SK-N-SH (cell line): ENCODE data around the gene PTOV1. TPM values are rescaled to one million over a fixed set of nuclear protein-coding genes. Genes with fewer than 3 reads are reported as not detected.

Source experiments
- CTCF ChIA-PET: fragments of 300-600, 350-600 bp; formaldehyde crosslinking; extraction: SDS; loops from one replicate; lab custom pipeline; 2021; lab: Yijun Ruan, JAX
- POLR2A ChIA-PET: fragments of 350-600 bp; sonication (Branson Sonifier 250); formaldehyde crosslinking; extraction: SDS; loops from one replicate; lab custom pipeline; 2020; ENCODE audit warnings: antibody characterized with exemption, inconsistent platforms; lab: Yijun Ruan, JAX
- DNase-seq: peaks from one replicate; pipeline ENCODE4 v3.0.0; 2012
- H2AFZ ChIP-seq: fragments of 200-600 bp; sonication (generic); 2 replicates; pipeline ENCODE4 v1.8.1; 2016; ENCODE audit warnings: antibody characterized with exemption, mild to moderate bottlenecking, low read depth
- H3F3A ChIP-seq: fragments of 200-600 bp; sonication (generic); replicated peaks from 2 replicates; pipeline ENCODE3; 2016; ENCODE audit warnings: antibody characterized with exemption, mild to moderate bottlenecking; ENCODE audit not compliant: insufficient read depth
- H3K27ac ChIP-seq, 2 experiments: fragments of 200-500 bp in 1 of 2; fragments of 200-600 bp in 1 of 2; sonication (Bioruptor generic) in 1 of 2; sonication (generic), shearing (Covaris generic) in 1 of 2; 2 replicates each; pipeline versions ENCODE4 v1.5.1 to v1.6.1; 2014 to 2016; ENCODE audit warnings: low read depth in 2 of 2, inconsistent platforms in 1 of 2, low read length in 1 of 2, mild to moderate bottlenecking in 1 of 2, mixed read lengths in 1 of 2
- H3K27me3 ChIP-seq: fragments of 200-600 bp; sonication (generic), shearing (Covaris generic); 2 replicates; pipeline ENCODE4 v1.6.1; 2016; ENCODE audit warnings: mixed run types; ENCODE audit not compliant: insufficient read depth
- H3K36me3 ChIP-seq, 2 experiments: fragments of 200-500 bp in 1 of 2; fragments of 200-600 bp in 1 of 2; sonication (Bioruptor generic) in 1 of 2; sonication (generic) in 1 of 2; replicated peaks in 1 of 2; 2 replicates each; pipeline versions ENCODE3 to v1.5.1; 2014 to 2016; ENCODE audit warnings: low read length in 1 of 2, mild to moderate bottlenecking in 1 of 2; ENCODE audit not compliant: insufficient read depth in 2 of 2, control insufficient read depth in 1 of 2
- H3K4me1 ChIP-seq, 2 experiments: fragments of 200-500 bp in 1 of 2; fragments of 200-600 bp in 1 of 2; sonication (Bioruptor generic) in 1 of 2; sonication (generic), shearing (Covaris generic) in 1 of 2; 2 replicates each; pipeline versions ENCODE4 v1.5.1 to v1.6.1; 2014 to 2016; ENCODE audit warnings: low read depth in 1 of 2, low read length in 1 of 2, mixed run types in 1 of 2; ENCODE audit not compliant: insufficient read depth in 2 of 2, control insufficient read depth in 1 of 2
- H3K4me2 ChIP-seq: fragments of 200-600 bp; sonication (generic), shearing (Covaris generic); 2 replicates; pipeline ENCODE4 v1.6.1; 2017; ENCODE audit warnings: mixed run types
- H3K4me3 ChIP-seq, 2 experiments: fragments of 200-500 bp in 1 of 2; fragments of 200-600 bp in 1 of 2; sonication (Bioruptor generic) in 1 of 2; sonication (generic), shearing (Covaris generic) in 1 of 2; 2 replicates each; pipeline versions ENCODE4 v1.5.1 to v1.8.1; 2014 to 2016; ENCODE audit warnings: low read depth in 2 of 2, inconsistent platforms in 1 of 2, low read length in 1 of 2, mild to moderate bottlenecking in 1 of 2, mixed read lengths in 1 of 2, moderate library complexity in 1 of 2
- H3K79me2 ChIP-seq: fragments of 200-600 bp; sonication (generic); 2 replicates; pipeline ENCODE4 v1.8.1; 2017; ENCODE audit warnings: mild to moderate bottlenecking; ENCODE audit not compliant: insufficient read depth
- H3K9ac ChIP-seq: fragments of 200-600 bp; sonication (generic); 2 replicates; pipeline ENCODE4 v1.6.1; 2017; ENCODE audit warnings: mixed run types
- H3K9me2 ChIP-seq: fragments of 200-600 bp; sonication (generic); 2 replicates; pipeline ENCODE4 v1.6.1; 2017; ENCODE audit warnings: mixed run types
- H3K9me3 ChIP-seq: fragments of 200-600 bp; sonication (generic); 2 replicates; pipeline ENCODE4 v1.6.1; 2017; ENCODE audit warnings: mixed run types, mild to moderate bottlenecking, moderate library complexity
- H4K20me1 ChIP-seq: fragments of 200-600 bp; sonication (generic); 2 replicates; pipeline ENCODE4 v1.6.1; 2017; ENCODE audit warnings: mild to moderate bottlenecking, mixed run types; ENCODE audit not compliant: insufficient read depth
- GABPA ChIP-seq: IDR thresholded peaks from 2 replicates; pipeline ENCODE4 v1.4.0; 2012; ENCODE audit warnings: low read depth, mild to moderate bottlenecking
- JUND ChIP-seq: IDR thresholded peaks from 2 replicates; pipeline ENCODE4 v1.4.0; 2012
- MXI1 ChIP-seq: IDR thresholded peaks from 2 replicates; pipeline ENCODE4 v1.6.1; 2012; ENCODE audit warnings: mild to moderate bottlenecking, low read depth, low read length, improper control_type of control experiment
- POLR2AphosphoS5 ChIP-seq: IDR thresholded peaks from 2 replicates; pipeline ENCODE4 v1.6.1; 2012; ENCODE audit warnings: low read depth, low read length
- RXRA ChIP-seq: IDR thresholded peaks from 2 replicates; pipeline ENCODE4 v1.4.0; 2012; ENCODE audit warnings: low read depth, mild to moderate bottlenecking, borderline replicate concordance
- WGBS: methylation state at CpG from one replicate; pipeline ENCODE4 v1.1.6; 2017; ENCODE audit warnings: low lambda C conversion rate; 5-methylcytosine and 5-hydroxymethylcytosine counted together
- polyA plus RNA-seq, 3 experiments: library from polyadenylated mRNA; depleted of rRNA; stranded (reverse); fragments of >200 nt; gene quantifications; 2 replicates each; pipeline ENCODE4 v1.2.3, GENCODE V29; 2012
- TF ChIP-seq, protein P1 (sequence below): IDR thresholded peaks from 2 replicates; pipeline ENCODE4 v1.4.0; 2012; ENCODE audit warnings: low read depth

The PTOV1 gene
- polyA plus RNA-seq, 1 of the 3 experiments (the other 2 are of a cell fraction) = 95.0 TPM

GRCh38 chr19:49805822-49806619 is 44.9 kb upstream of the PTOV1 start:
- H2AFZ ChIP-seq = no peak overlapping the region
- ChIA-PET POLR2A (interaction anchor here (1.0 kb wide), 1 partner anchor 8 kb away, joined by 3 read pairs; no protein-coding TSS in a partner anchor), CTCF (no interaction called here)
- WGBS = 93% methylated on average over 18 of the region's 20 CpGs
- H3K36me3 ChIP-seq = peaks cover 8 to 23% of the 10 kb centered on the region in 2 experiments
- DNase-seq = no peak
- H4K20me1 ChIP-seq = peaks cover 4% of the 10 kb centered on the region; the same call in 1 of the 2 replicates
- no peak overlapping the region for H3K4me3 ChIP-seq
- peaks cover 7 to 28% of the 10 kb centered on the region in 2 experiments; a peak in 3 of 4 replicates for H3K4me1 ChIP-seq
- H3K27ac ChIP-seq = no peak overlapping the region
- no peak for TF ChIP-seq JUND
- no peak for TF ChIP-seq POLR2AphosphoS5
- TF ChIP-seq, all 33 proteins: peak for 0
- no peak overlapping the region for H3K9ac ChIP-seq
- no peaks in the 10 kb centered on the region for H3K79me2 ChIP-seq
- H3K4me2 ChIP-seq = no peak overlapping the region
- peaks cover 20% of the 10 kb centered on the region for H3F3A ChIP-seq
- no peaks in the 10 kb centered on the region for H3K9me3 ChIP-seq
- H3K9me2 ChIP-seq = no peaks in the 10 kb centered on the region
- H3K27me3 ChIP-seq = no peaks in the 10 kb centered on the region

GRCh38 chr19:49806620-49806959 is 44.4 kb upstream of the PTOV1 start:
- CTCF ChIA-PET = interaction anchor here (0.9 kb wide), 1 partner anchor 126 kb away, joined by 3 read pairs; no protein-coding TSS in a partner anchor
- H3K36me3 ChIP-seq = peaks cover 8 to 23% of the 10 kb centered on the region in 2 experiments
- 97% methylated on average over 8 of the region's 8 CpGs for WGBS

DNA sequence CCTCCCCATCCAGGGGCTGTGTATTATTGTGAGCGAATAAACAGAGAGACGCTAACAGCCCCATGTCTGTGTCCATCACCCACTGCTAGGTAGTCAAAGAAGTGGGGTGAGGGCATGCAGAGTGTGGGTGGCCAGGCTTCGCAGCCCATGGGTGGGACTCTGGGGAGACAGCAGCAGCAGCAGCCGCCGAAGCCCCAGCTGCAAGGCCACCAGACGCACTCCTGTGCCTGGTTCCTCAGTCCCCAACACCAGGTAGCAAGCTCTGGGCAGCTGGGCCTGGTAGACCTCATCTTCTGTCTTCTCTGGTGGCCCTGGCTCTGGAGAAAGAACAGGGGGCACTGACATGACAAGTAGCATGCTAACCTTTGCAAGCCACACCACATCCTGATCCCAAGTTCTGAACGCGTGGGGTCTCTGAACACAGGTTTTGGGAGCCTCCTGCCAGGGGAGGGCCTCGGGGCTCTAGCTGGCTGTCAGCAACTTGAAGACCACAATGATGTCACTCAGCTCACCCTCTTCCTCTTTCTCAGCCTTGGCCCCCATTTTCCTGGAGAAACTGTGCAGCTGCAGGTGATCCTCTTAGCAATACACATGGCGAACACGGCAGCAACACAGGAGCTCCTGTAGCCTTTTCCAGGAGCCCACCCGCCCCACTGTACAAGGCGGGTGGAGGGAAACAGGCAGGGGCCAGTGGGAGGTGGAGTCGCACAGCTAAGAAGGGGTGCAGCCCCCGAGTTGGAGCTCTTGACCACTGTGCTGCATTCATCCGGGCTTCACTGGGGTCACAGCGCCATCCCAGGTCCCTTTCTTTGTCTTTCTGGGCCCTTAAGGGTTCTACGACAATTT is 43.7 kb upstream of the PTOV1 start:
- no peak for DNase-seq
- Histone ChIP-seq H3K27me3 (no peaks in the 10 kb centered on the region), H3F3A (peaks cover 20% of the 10 kb centered on the region), H3K79me2 (no peaks in the 10 kb centered on the region), H3K36me3 (peaks cover 8 to 23% of the 10 kb centered on the region in 2 experiments), H3K9me2 (no peaks in the 10 kb centered on the region), H3K4me2 (no peak overlapping the region), H4K20me1 (peaks cover 4% of the 10 kb centered on the region; the same call in 1 of the 2 replicates), H2AFZ (no peak overlapping the region), H3K4me1 (peaks cover 9 to 23% of the 10 kb centered on the region in 2 experiments; a peak in 3 of 4 replicates), H3K9ac (no peak overlapping the region), H3K4me3 (no peak overlapping the region), H3K27ac (no peak overlapping the region), H3K9me3 (no peaks in the 10 kb centered on the region)
- WGBS = 93% methylated on average over 15 of the region's 18 CpGs
- ChIA-PET POLR2A (no interaction called here), CTCF (interaction anchor here (0.9 kb wide), 1 partner anchor 127 kb away, joined by 3 read pairs; no protein-coding TSS in a partner anchor)
- TF ChIP-seq RXRA = no peak
- TF ChIP-seq, protein P1, sequence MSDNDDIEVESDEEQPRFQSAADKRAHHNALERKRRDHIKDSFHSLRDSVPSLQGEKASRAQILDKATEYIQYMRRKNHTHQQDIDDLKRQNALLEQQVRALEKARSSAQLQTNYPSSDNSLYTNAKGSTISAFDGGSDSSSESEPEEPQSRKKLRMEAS = no peak
- no peak for TF ChIP-seq GABPA

More at GRCh38 chr19:49806620-49806959, 44.4 kb upstream of the PTOV1 start:
- Histone ChIP-seq H3K9ac (no peak overlapping the region), H3K4me2 (no peak overlapping the region), H3F3A (peaks cover 20% of the 10 kb centered on the region), H3K4me1 (peaks cover 7 to 24% of the 10 kb centered on the region in 2 experiments; a peak in 3 of 4 replicates), H4K20me1 (peaks cover 4% of the 10 kb centered on the region; the same call in 1 of the 2 replicates), H3K9me2 (no peaks in the 10 kb centered on the region), H3K9me3 (no peaks in the 10 kb centered on the region), H3K79me2 (no peaks in the 10 kb centered on the region), H3K4me3 (no peak overlapping the region), H3K27ac (no peak overlapping the region), H2AFZ (no peak overlapping the region), H3K27me3 (no peaks in the 10 kb centered on the region)
- no peak for DNase-seq
- no peak for TF ChIP-seq MXI1
- POLR2A ChIA-PET = no interaction called here
